ENCODE data around the gene KLHL3.

The KLHL3 gene

DNA sequence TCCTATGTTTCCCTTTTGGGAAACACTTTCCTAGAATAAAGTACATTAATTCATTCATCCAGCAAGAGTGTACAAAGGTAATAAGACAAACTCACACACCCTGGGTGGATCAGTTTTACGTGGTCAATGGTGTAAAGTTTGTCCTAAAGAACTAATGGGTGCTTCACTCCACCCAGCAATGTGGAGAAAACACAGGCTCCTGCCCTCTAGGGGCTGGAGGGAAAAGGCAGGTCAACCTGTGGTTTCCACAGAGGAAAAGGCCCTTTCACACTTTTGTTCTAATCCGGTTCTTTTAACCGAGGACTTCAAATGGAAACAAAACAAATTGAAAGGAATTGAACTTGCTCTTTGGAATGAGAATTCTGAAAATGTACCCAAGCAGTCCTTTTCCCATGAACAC is 155.9 kb downstream of the KLHL3 start:
- H3K4me3 ChIP-seq (ENCODE audit: low read depth, low read length, poor library complexity, severe bottlenecking), result no peak overlapping the region
- no peaks in the 10 kb centered on the region for H3K4me1 ChIP-seq (ENCODE audit: insufficient read depth, low read length, severe bottlenecking)
- H3K27ac ChIP-seq (ENCODE audit: low read depth, low read length, poor library complexity, severe bottlenecking), result no peak overlapping the region
- H3K9ac ChIP-seq (ENCODE audit: low read length), result no peak overlapping the region
- 0 out of 2 replicates have a peak, but pooled peaks cover 2% of the 10 kb centered on the region for H3K9me3 ChIP-seq (ENCODE audit: low read length)
- H3K27me3 ChIP-seq (ENCODE audit: insufficient read depth, low read length), result no peaks in the 10 kb centered on the region
- no peaks in the 10 kb centered on the region for H4K20me1 ChIP-seq (ENCODE audit: insufficient read depth, low read length)
- no peaks in the 10 kb centered on the region for H3K36me3 ChIP-seq (ENCODE audit: insufficient read depth, low read length)
- no peaks in the 10 kb centered on the region for H3F3A ChIP-seq (ENCODE audit: insufficient read depth, low read length)
- TF ChIP-seq CTCF (IDR thresholded peaks at IDR 0.05; ENCODE audit: low read length) (peak; percentile 32), EZH2 (IDR thresholded peaks at IDR 0.05; ENCODE audit: borderline replicate concordance, low read length) (no peak)
- H3K79me2 ChIP-seq (ENCODE audit: insufficient read depth, low read length), result no peaks in the 10 kb centered on the region
- no peaks in the 10 kb centered on the region for H3K9me2 ChIP-seq (ENCODE audit: low read depth, low read length)
- H2AFZ ChIP-seq (ENCODE audit: low read length), result no peak overlapping the region
- H3K4me2 ChIP-seq (ENCODE audit: low read length), result no peak overlapping the region

DNA sequence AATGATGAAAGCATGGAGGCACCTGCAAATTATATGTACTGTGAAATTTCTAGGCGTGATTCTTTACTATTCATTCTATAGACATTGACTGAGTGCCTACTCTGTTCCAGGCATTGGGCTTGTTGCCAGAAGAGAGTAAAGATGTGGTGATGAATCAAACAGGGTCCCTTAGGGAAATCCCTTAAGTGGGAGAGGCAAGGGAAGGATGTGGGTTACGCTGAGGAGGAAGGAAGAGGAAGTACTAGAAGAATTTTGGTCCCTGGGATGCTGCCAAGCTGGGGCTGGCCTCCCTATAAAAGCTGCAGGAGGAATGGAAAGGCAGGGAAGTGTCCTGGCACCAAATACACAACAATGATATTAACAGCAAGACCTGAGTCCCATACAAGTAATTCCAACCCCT is 160.0 kb downstream of the KLHL3 start:
- Histone ChIP-seq H3K9me2 (ENCODE audit: low read depth, low read length) (no peaks in the 10 kb centered on the region), H2AFZ (ENCODE audit: low read length) (no peak overlapping the region), H3K4me2 (ENCODE audit: low read length) (no peak overlapping the region), H3K27ac (ENCODE audit: low read depth, low read length, poor library complexity, severe bottlenecking) (no peak overlapping the region), H3K79me2 (ENCODE audit: insufficient read depth, low read length) (no peaks in the 10 kb centered on the region), H3K4me1 (ENCODE audit: insufficient read depth, low read length, severe bottlenecking) (no peaks in the 10 kb centered on the region), H3K4me3 (ENCODE audit: low read depth, low read length, poor library complexity, severe bottlenecking) (no peak overlapping the region), H3K36me3 (ENCODE audit: insufficient read depth, low read length) (no peaks in the 10 kb centered on the region), H3F3A (ENCODE audit: insufficient read depth, low read length) (no peaks in the 10 kb centered on the region), H3K27me3 (ENCODE audit: insufficient read depth, low read length) (no peaks in the 10 kb centered on the region), H3K9ac (ENCODE audit: low read length) (no peak overlapping the region), H3K9me3 (ENCODE audit: low read length) (0 out of 2 replicates have a peak, but pooled peaks cover 2% of the 10 kb centered on the region), H4K20me1 (ENCODE audit: insufficient read depth, low read length) (no peaks in the 10 kb centered on the region)
- TF ChIP-seq CTCF (IDR thresholded peaks at IDR 0.05; ENCODE audit: low read length) (no peak), EZH2 (IDR thresholded peaks at IDR 0.05; ENCODE audit: borderline replicate concordance, low read length) (no peak)

GRCh38 chr5:137575211-137575610 is 160.7 kb downstream of the KLHL3 start:
- H3K4me1 ChIP-seq (ENCODE audit: insufficient read depth, low read length, severe bottlenecking), result no peaks in the 10 kb centered on the region
- H3K27me3 ChIP-seq (ENCODE audit: insufficient read depth, low read length), result no peaks in the 10 kb centered on the region
- no peak overlapping the region for H3K4me2 ChIP-seq (ENCODE audit: low read length)
- no peaks in the 10 kb centered on the region for H3F3A ChIP-seq (ENCODE audit: insufficient read depth, low read length)
- H3K9me2 ChIP-seq (ENCODE audit: low read depth, low read length), result no peaks in the 10 kb centered on the region
- H3K9me3 ChIP-seq (ENCODE audit: low read length), result 0 out of 2 replicates have a peak, but pooled peaks cover 2% of the 10 kb centered on the region
- H3K4me3 ChIP-seq (ENCODE audit: low read depth, low read length, poor library complexity, severe bottlenecking), result no peak overlapping the region
- no peaks in the 10 kb centered on the region for H3K79me2 ChIP-seq (ENCODE audit: insufficient read depth, low read length)
- TF ChIP-seq EZH2 (IDR thresholded peaks at IDR 0.05; ENCODE audit: borderline replicate concordance, low read length), result no peak
- no peak for TF ChIP-seq CTCF (IDR thresholded peaks at IDR 0.05; ENCODE audit: low read length)
- no peak overlapping the region for H3K27ac ChIP-seq (ENCODE audit: low read depth, low read length, poor library complexity, severe bottlenecking)
- H3K36me3 ChIP-seq (ENCODE audit: insufficient read depth, low read length), result no peaks in the 10 kb centered on the region
- no peak overlapping the region for H3K9ac ChIP-seq (ENCODE audit: low read length)
- no peak overlapping the region for H2AFZ ChIP-seq (ENCODE audit: low read length)
- H4K20me1 ChIP-seq (ENCODE audit: insufficient read depth, low read length), result no peaks in the 10 kb centered on the region

Data from OCI-LY1 (cell line).